NCI-H1436 treated with DMSO at 0.1 percent for 48 hours (cell line): ENCODE measurements around the gene ACSF3.

ENCODE experiments used
- DNase-seq: peaks from one replicate; lab custom pipeline; 2025; lab: John Stamatoyannopoulos, UW

ACSF3 gene

DNA sequence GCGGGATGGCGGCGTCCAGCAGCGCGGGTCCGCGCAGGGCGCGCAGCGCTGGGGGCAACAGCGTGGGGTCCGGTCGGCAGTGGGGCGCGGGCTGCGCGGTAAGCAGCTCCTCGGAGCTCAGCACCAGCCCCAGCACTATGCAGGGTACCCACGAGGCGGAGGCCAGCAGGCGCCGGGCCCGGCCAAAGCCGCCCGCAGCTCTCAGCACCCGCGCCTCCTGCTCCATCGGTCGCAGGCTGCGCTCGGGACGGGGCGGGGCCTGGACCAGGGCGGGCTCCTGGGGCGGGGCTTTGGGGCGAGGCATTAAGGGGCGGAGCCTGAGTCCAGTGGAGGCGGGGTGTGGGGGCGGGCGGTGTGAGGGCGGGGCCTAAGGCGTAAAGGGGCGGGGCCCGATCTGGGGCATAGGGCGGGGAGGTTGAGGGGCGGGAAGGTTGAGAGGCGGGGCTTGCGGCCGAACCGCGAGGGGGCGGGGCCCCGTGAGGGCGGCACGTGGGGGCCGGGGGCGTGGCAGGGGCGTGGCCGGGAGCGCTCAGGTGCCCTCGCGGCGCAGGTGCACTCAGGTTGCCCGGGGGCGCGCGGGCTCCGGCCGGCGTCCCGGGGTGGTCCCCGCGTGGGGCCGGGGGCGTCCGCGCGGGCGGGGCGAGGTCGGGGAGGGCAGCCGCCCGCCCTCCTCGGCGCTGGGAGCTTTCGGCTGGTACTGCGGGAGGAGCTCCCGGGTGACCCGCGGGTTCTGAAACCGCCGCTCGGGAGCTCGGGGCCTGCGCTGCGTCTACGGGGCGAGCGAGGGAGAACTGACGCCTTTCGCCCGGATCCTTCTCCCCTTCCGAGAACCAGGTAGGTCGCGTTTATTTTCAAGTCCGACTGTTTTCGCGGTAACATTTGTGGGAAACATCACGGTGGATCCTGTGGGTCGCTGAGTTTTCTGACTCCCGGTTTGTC, 108.1 kb downstream of the ACSF3 start:
- DNase-seq: no peak

DNA sequence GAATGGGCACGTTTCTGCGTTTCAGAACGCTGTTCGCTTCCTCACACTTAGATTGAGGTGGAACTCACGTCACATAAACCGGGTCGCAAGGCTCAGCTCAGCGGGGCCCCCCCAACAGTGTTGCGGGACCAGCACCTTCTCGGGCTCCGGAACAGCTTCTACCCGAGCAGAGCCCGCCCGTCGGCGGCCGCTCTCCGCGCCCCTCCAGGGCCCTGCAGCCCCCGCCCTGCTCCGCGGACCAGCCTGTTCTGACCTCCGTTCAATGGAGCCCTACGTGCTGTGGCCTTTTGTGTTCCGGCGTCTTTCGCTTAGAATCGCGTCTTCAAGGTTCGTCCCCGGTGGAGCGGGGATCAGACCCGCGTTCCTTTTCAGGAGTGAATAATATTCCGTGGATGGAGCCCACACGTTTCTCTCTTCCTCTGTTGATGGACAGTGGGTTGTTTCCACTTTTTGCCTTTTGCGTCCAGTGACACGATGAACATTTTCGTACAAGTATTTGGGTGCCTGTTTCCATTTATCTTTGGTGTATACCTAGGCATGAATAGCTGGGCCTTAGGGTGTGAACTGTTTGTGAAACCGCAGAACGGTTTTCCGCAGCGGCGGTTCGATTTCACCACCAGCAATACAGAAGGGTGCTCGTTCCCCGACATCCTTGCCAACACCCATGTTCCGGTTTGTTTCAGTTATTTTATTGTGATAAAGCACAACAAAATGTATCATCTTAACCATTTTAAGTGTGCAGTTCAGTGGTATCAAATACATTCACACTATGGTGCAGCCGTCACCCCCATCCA, 109.0 kb downstream of the ACSF3 start:
- no peak for DNase-seq
